HG02870 (cell line): ENCODE results near the gene GUCA1A.

Experiments
- ATAC-seq: cut with Tn5 transposase; IDR thresholded peaks from one replicate; pipeline ENCODE4 v1.9.1; 2021; ENCODE audit warnings: mild to moderate bottlenecking, moderate library complexity; ENCODE audit not compliant: unreplicated experiment

The GUCA1A gene

DNA sequence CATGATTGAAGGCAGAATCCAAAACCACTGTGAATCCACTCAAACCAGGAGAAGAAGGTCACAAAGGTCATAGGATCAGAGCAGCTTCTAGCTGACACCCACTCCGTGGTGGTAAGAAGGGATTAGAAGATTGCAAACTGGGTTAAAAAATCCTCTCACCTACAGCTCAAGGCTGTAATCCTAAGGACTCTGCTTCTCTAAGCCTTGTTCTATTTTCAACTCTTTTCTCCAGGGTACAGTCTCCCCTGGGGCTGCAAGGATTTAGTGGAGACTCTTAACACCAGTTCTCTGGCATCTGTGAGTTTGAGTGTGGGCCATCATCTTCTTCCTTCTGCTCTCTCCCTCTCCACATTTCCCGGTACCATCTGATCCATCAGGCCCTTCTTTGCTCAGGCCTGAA is at the start of gene GUCA1A:
GUCA1A (plus strand) TSS at position 264 of the 400 bp plus-strand sequence. CDS start 250 bp downstream, outside the sequence.
- no peak for ATAC-seq

DNA sequence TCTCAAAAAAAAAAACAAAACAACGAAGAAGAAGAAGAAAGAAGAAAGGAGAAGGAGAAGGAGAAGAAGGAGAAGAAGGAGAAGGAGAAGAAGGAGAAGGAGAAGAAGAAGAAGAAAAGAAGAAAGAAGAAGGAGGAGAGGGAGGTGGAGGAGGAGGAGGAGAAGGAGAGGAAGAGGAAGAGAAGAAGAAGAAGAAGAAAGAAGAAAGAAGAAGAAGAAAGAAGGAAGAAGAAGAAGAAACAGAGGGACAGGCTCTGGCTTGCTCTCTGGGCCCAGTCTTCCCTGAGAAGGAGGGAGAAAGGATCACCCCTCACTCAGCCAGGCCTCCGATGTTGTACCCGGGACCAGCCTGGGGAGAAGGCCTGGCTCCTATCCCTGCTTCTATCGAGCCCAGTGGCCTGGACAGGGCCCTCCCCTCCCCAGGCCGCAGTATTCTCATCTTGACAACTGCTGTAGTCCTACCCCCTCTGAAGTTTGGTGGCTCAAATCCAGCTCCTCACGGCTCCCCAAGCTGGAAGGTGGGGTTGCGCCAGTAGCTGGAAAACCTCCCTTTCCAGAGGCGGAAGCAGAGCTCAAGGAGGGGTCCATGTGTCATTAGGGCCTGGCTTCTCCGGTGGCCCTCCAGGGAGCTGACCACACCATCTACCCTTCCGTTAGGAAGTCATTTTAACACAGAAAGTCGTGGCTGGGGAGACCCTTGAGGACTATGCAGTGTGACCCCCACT is 49.6 kb upstream of the GUCA1A start:
- ATAC-seq: no peak

DNA sequence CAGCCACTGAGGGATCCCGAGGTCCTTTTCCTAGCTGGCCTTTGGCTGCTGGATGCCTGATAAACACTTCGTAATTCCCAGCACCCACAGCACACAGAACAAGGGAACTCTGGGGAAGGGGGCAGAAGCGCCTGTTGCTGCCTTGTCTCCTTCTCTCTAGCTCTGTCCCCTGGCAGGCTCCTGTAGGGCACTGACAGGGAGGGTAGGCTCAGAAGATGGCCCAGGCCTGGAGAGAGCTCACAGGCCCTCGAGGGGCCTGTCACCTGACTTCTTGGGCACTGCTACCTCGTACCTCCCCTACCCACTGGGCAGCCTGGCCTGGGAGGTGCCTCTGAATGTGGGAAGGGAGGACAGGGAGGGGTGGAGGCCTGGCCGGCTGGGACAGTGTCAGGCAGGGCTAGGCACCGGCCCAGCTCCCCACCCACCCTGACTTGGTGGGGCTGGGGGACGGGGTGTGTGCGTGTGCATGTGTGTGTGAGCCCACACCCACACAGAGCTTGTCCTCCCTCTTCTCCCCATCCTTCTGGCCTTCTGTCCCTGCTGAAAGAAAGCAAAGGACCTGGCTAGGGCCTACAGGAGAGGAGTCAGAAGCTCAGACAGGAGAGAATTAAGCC is 48.8 kb upstream of the GUCA1A start:
- ATAC-seq: no peak

- no peak for ATAC-seq
Observed at GRCh38 chr6:42125231-42125630, 47.9 kb upstream of the GUCA1A start.

GRCh38 chr6:42125663-42126062 is 47.5 kb upstream of the GUCA1A start:
- no peak for ATAC-seq

DNA sequence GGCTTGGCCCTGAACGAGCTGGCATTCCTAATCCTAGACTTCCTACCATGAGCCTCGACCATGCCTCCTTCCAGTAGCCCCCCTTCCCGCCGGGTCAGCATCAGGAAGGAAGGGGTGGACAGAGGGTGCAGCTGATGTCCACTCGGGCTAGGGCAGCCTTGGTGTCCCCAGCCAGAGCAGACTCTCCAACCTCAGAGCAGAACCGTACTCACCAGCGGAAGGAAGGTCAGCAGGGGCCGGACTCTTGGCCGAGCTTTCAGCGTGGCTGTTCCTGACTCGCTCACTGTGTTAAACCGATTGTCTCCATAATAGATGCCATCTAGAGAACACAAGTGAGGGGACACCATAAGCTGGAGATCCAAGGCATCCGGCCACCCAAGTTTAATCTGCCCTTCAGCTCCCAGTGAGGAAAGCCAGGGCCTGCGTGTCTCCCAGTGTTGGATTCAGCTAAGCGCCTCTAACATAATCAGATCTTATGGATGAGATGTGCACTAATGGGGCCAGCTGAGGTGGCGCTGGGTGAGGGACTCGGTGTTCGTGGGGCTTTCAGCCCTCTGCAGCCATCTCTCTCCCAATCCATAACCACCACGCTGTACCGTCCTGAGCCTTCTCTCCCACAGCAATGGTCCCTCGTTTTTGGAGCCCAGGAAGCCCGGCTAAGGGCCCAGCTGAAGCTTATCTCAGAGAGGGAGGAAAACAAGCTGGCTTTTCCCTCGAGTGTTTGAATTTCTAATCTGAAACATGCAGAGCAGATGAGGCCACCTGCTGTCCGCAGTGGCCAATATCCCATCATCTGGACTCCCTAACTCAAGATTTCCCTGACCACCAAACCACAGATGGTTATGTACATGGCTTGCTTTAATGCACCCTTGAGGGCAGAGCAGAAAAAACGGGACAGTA is 44.5 kb upstream of the GUCA1A start:
- ATAC-seq: no peak

GRCh38 chr6:42129360-42129676 is 43.8 kb upstream of the GUCA1A start:
- no peak for ATAC-seq

GRCh38 chr6:42131531-42131930 is 41.6 kb upstream of the GUCA1A start:
- ATAC-seq: no peak

- no peak for ATAC-seq
Observed at GRCh38 chr6:42133926-42134325, 39.2 kb upstream of the GUCA1A start.

DNA sequence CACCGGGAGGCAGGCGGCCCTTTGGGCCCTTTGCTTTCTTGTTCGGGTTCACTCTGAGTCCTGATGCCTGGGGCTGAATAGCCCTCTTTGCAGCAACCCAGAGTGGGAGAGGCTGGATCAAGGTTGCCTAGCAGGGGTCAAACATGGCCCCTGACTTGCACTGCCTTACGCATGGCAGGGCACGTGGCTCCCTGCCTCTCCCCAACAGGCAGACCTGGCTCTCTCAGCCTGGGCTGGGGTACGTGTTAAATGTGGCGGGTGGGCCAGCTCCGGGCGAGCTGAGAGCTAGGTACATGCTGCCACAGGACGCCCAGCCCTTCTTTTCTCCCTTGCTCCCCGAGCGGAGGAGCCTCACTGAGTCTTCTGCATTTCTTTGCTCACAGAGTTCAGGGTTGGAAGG is 38.0 kb upstream of the GUCA1A start:
- ATAC-seq: no peak

DNA sequence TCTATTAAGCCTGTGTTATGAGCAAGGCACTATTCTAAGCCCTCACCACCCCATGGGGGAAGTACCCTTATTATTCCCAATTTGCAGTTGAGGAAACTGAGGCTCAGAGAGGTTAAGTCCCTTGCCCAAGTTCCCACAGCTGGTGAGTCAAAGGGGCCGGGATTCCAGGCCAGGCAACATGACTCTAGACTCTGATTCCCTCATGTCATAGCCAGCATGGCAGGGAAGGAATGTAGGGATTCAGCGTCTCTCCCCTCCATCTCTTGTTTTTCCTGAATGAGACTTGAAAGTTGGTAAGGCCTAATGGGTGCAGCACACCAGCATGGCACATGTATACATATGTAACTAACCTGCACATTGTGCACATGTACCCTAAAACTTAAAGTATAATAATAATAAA is 37.4 kb upstream of the GUCA1A start:
- no peak for ATAC-seq

- ATAC-seq: no peak
Observed at GRCh38 chr6:42136508-42137193, 36.5 kb upstream of the GUCA1A start.

DNA sequence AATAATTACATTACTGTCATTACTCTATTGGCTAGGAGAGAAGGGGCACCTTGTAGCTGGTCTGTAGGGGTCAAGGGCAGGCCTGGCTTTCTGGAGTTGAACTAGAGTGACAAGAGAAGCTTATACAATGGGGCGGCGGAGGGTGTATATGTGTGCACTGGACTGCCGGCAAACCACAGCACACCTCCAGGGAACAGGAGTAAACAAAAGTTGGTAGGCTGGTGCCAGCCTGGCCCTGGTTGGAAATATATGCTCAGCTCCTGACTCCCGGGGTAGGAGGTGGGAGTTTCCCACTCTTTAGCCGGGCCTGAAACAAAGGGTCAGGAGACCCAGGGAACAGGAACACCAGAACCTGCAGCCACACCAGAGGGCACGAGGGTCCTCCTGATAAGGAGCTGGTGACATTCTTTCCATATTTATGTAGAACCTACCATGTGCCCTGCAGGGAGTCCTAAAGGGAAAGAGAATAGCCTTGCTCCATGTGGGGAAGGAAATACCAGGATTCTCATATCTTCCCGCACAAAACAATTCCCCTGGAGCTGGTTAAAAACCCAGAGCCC is 35.9 kb upstream of the GUCA1A start:
- ATAC-seq: no peak

DNA sequence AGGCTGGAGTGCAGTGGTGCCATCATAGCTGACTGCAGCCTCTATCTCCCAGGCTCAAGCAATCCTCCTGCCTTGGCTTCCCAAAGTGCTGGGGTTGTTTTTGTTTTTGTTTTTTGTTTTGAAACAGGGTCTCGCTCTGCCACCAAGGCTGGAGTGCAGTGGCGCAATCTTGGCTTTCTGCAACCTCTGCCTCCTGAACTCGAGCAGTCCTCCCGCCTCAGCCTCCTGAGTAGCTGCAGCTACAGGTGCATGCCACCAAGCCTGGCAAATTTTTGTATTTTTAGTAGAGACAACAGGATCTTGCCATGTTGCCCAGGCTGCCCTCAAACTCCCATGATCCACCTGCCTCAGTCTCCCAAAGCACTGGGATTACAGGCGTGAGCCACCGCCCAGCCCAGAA is 35.0 kb upstream of the GUCA1A start:
- ATAC-seq: no peak

DNA sequence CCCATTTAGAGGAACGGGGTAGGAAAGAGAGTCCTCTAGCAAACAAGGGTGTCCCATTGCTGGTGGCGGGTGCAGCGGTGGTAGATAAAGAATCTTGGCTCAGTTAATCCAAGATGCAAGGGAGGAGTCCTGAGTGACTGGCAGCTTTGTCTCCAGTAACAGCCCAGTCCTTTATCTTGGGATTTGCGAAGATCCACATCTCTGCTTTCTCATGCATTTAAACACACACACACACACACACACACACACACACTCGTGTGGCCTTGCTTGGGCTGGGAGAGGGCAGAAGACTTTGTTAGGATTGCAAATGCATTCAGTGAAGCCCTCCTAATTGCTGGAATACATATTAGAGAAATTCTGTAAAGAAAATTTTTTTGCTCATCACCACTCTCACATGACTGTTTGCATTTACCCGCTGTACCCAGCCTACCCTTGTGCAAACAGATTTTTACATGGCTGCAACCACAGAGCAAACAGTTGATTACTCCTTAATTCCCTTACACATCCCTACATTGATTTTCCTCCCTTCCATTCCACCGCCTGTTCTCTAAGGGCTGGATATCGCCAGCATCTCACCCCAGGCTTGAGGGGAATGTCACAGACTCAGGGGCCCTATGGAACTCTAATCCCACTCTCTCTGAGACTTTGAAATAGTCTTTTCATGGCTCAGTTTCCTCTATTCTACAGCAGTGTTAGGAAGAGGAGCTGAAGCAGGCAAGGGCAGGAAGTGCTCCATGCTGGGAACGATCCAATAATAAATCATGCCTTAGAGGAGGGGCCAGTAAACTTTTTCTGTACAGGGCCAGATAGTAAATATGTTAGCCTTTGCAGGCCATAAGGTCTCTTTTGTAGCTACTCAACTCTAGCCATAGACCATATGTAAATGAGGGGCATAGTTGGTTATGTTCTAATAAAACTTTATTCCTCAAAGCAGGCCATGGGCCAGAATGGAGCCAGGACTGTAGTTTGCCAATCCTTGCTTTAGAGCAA is 34.2 kb upstream of the GUCA1A start:
- no peak for ATAC-seq

DNA sequence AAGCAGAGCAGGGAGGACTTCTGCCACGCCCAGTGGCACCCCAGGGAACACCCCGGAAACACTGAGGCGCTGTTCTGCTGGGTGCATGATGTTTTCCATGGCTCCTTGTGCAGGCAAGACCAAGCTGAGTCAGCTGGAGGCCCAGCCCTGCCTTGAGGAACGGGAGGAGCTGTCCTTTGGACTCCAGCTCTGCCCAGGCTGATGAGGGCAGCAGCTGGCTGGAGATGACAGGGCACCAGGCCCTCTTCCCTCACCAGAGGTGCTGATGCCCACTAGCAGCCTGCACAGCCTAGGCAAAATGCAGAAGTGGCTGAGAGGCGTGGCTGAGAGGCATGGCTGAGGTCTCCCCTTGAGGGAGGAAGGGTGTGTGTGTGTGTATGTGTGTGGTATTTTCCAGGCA is 33.1 kb upstream of the GUCA1A start:
- ATAC-seq: no peak

DNA sequence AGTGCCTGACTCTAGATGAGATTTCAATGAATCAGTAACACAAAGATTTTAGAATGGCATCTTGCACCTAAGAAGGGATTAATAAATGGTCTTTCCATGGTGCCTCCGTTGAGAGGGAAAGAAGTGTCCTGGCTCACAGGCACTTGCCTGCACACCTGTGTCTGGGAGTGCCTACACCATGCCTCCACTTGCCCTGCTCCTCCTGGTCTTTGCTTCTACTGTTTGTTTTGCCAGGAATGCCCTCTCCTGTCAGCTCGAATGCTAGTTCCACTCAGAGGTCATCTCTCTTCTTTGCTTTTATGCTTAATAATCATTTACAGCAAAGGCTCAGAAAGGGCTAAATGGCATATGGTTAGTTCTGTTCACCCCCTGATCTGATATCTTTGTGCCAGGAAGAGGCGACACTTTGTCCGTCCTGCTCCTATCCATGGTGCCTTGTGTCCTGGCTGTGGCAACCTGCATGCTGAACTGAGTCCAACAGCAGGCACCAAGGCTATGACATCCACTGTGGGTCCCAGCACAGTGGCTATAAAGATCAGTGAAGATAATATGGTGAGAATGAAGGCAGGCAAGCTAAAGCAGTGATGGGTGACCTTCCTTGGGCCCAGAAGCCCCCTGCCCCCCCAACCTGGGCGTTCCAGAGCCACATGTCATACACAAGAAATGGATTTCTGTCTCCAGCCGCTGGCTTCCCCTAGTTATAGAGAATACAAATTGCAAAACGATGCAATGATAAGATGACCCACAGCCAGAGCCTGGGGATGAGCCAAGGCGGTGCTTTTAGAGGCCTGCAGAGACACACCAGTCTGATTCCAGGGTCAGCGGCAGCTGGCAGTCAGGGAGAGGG is 32.2 kb upstream of the GUCA1A start:
- no peak for ATAC-seq

GRCh38 chr6:42141603-42142117 is 31.5 kb upstream of the GUCA1A start:
- no peak for ATAC-seq
